ENCODE measurements around the gene PPP1CB. TPM values are rescaled to one million over a fixed set of nuclear protein-coding genes. Genes with fewer than 3 reads are reported as not detected.

PPP1CB gene
- total RNA-seq, 2 experiments from 2014 or later = 48.5 to 144 TPM

GRCh38 chr2:28796620-28797019 lies 45.0 kb downstream of the PPP1CB start:
- Histone ChIP-seq H3K9me3 (ENCODE audit: low read length) (no peaks in the 10 kb centered on the region), H3K4me1 (ENCODE audit: insufficient read depth, low read length, poor library complexity, severe bottlenecking) (no peaks in the 10 kb centered on the region), H3K4me3 (ENCODE audit: low read depth, low read length, poor library complexity, severe bottlenecking) (no peak overlapping the region), H3K27ac (ENCODE audit: low read depth, low read length, poor library complexity, severe bottlenecking) (no peak overlapping the region), H3K4me2 (ENCODE audit: low read length) (no peak overlapping the region), H4K20me1 (ENCODE audit: insufficient read depth, low read length) (peaks cover 12% of the 10 kb centered on the region; the same call in 1 of the 2 replicates), H3K79me2 (ENCODE audit: insufficient read depth, low read depth, low read length) (peaks cover 12% of the 10 kb centered on the region), H2AFZ (ENCODE audit: low read length) (no peak overlapping the region), H3K9me2 (ENCODE audit: insufficient read depth, low read length) (no peaks in the 10 kb centered on the region), H3K36me3 (ENCODE audit: insufficient read depth, low read length) (peaks cover 98% of the 10 kb centered on the region)
- ChIA-PET CTCF (ENCODE audit: unreplicated experiment) (no interaction called here), POLR2A (interaction anchor here (1.3 to 1.4 kb wide), 2 partner anchors 12 kb away, joined by 3 to 4 read pairs; no protein-coding TSS in a partner anchor)
- no peak for DNase-seq (ENCODE audit: low spot score)
- intact Hi-C loops (cut with micrococcal nuclease; ENCODE audit: unreplicated experiment) = no loop called here
- TF ChIP-seq EZH2phosphoT487 (IDR thresholded peaks at IDR 0.05; ENCODE audit: borderline replicate concordance, low read depth, low read length) = no peak
- TF ChIP-seq CTCF (conservative IDR thresholded peaks at IDR 0.05; ENCODE audit: low read length) = no peak
- BruUV-seq (replicated peaks) = no TSS peak

- POLR2A ChIA-PET = interaction anchor here (0.8 kb wide), 1 partner anchor 45 kb away, joined by 4 read pairs; no protein-coding TSS in a partner anchor
- Histone ChIP-seq H3K9me2 (ENCODE audit: insufficient read depth, low read length) (no peaks in the 10 kb centered on the region), H2AFZ (ENCODE audit: low read length) (no peak overlapping the region), H3K79me2 (ENCODE audit: insufficient read depth, low read depth, low read length) (peaks cover 4% of the 10 kb centered on the region; the same call in 1 of the 2 replicates), H3K36me3 (ENCODE audit: insufficient read depth, low read length) (peaks cover 92% of the 10 kb centered on the region), H3K27ac (ENCODE audit: low read depth, low read length, poor library complexity, severe bottlenecking) (no peak overlapping the region), H4K20me1 (ENCODE audit: insufficient read depth, low read length) (peaks cover 8% of the 10 kb centered on the region; the same call in 1 of the 2 replicates), H3K4me2 (ENCODE audit: low read length) (no peak overlapping the region), H3K4me3 (ENCODE audit: low read depth, low read length, poor library complexity, severe bottlenecking) (no peak overlapping the region), H3K4me1 (ENCODE audit: insufficient read depth, low read length, poor library complexity, severe bottlenecking) (no peaks in the 10 kb centered on the region), H3K9me3 (ENCODE audit: low read length) (no peaks in the 10 kb centered on the region)
- no TSS peak for BruUV-seq (replicated peaks)
- intact Hi-C loops (cut with micrococcal nuclease; ENCODE audit: unreplicated experiment) = no loop called here
- DNase-seq (ENCODE audit: low spot score) = no peak
- CTCF ChIA-PET (ENCODE audit: unreplicated experiment) = no interaction called here
- TF ChIP-seq CTCF (conservative IDR thresholded peaks at IDR 0.05; ENCODE audit: low read length) (no peak), EZH2phosphoT487 (IDR thresholded peaks at IDR 0.05; ENCODE audit: borderline replicate concordance, low read depth, low read length) (no peak)
These were observed 50.1 kb downstream of the PPP1CB start for GRCh38 chr2:28801726-28802125.

- H3K36me3 ChIP-seq (ENCODE audit: insufficient read depth, low read length) = peaks cover 82% of the 10 kb centered on the region
- no peaks in the 10 kb centered on the region for H3K9me3 ChIP-seq (ENCODE audit: low read length)
- CTCF ChIA-PET (ENCODE audit: unreplicated experiment) = no interaction called here
- no peak for DNase-seq (ENCODE audit: low spot score)
- H3K27ac ChIP-seq (ENCODE audit: low read depth, low read length, poor library complexity, severe bottlenecking) = no peak overlapping the region
- no TSS peak for BruUV-seq (replicated peaks)
- no peak for TF ChIP-seq CTCF (conservative IDR thresholded peaks at IDR 0.05; ENCODE audit: low read length)
- TF ChIP-seq EZH2phosphoT487 (IDR thresholded peaks at IDR 0.05; ENCODE audit: borderline replicate concordance, low read depth, low read length) = no peak
- no peak overlapping the region for H2AFZ ChIP-seq (ENCODE audit: low read length)
- no peaks in the 10 kb centered on the region for H3K9me2 ChIP-seq (ENCODE audit: insufficient read depth, low read length)
- intact Hi-C loops (cut with micrococcal nuclease; ENCODE audit: unreplicated experiment) = no loop called here
- H3K79me2 ChIP-seq (ENCODE audit: insufficient read depth, low read depth, low read length) = no peaks in the 10 kb centered on the region
- H4K20me1 ChIP-seq (ENCODE audit: insufficient read depth, low read length) = no peaks in the 10 kb centered on the region
- H3K4me1 ChIP-seq (ENCODE audit: insufficient read depth, low read length, poor library complexity, severe bottlenecking) = no peaks in the 10 kb centered on the region
- no peak overlapping the region for H3K4me3 ChIP-seq (ENCODE audit: low read depth, low read length, poor library complexity, severe bottlenecking)
- H3K4me2 ChIP-seq (ENCODE audit: low read length) = no peak overlapping the region
- POLR2A ChIA-PET = no interaction called here
These were observed 51.4 kb downstream of the PPP1CB start for GRCh38 chr2:28802975-28803429.
